ENCODE data around the gene TCF20.

Gene TCF20

GRCh38 chr22:42294034-42294985 lies 23.9 kb upstream of the TCF20 start:
- ATAC-seq (replicated peaks) (peak; percentile 48), DNase-seq (no peak)
- Mint-ChIP-seq H3K4me3 (no peak overlapping the region), H3K27me3 (no peaks in the 10 kb centered on the region), H3K36me3 (ENCODE audit: insufficient read depth) (peaks cover 2% of the 10 kb centered on the region), H3K27ac (peak overlapping the region in 1 of 2 donors; percentile 55), H3K9me3 (no peaks in the 10 kb centered on the region), H3K4me1 (ENCODE audit: low read depth in 2 of 2) (peaks cover 14 to 28% of the 10 kb centered on the region in 2 donors)

GRCh38 chr22:42292732-42293520 lies 22.5 kb upstream of the TCF20 start:
- Mint-ChIP-seq H3K9me3 (no peaks in the 10 kb centered on the region), H3K4me3 (no peak overlapping the region), H3K36me3 (ENCODE audit: insufficient read depth) (peaks cover 3% of the 10 kb centered on the region), H3K27me3 (no peaks in the 10 kb centered on the region), H3K4me1 (ENCODE audit: low read depth in 2 of 2) (peaks cover 5 to 16% of the 10 kb centered on the region in 2 donors), H3K27ac (peak overlapping the region in 1 of 2 donors; percentile 55)
- no peak for DNase-seq
- ATAC-seq (replicated peaks) = no peak

- no peaks in the 10 kb centered on the region for H3K9me3 Mint-ChIP-seq
- peak overlapping the region in 1 of 2 donors; percentile 10 for H3K27ac Mint-ChIP-seq
- H3K4me1 Mint-ChIP-seq (ENCODE audit: low read depth in 2 of 2) = peaks cover 9 to 17% of the 10 kb centered on the region in 2 donors
- DNase-seq (no peak), ATAC-seq (replicated peaks) (no peak)
- H3K36me3 Mint-ChIP-seq (ENCODE audit: insufficient read depth) = peaks cover 8% of the 10 kb centered on the region
- H3K4me3 Mint-ChIP-seq = no peak overlapping the region
- no peaks in the 10 kb centered on the region for H3K27me3 Mint-ChIP-seq
Measured at GRCh38 chr22:42291287-42291686, 20.8 kb upstream of the TCF20 start.

- peaks cover 8% of the 10 kb centered on the region for H3K36me3 Mint-ChIP-seq (ENCODE audit: insufficient read depth)
- DNase-seq = no peak
- peaks cover 20 to 28% of the 10 kb centered on the region in 2 donors for H3K4me1 Mint-ChIP-seq (ENCODE audit: low read depth in 2 of 2)
- no peak overlapping the region for H3K27ac Mint-ChIP-seq
- no peaks in the 10 kb centered on the region for H3K9me3 Mint-ChIP-seq
- no peak overlapping the region for H3K4me3 Mint-ChIP-seq
- no peaks in the 10 kb centered on the region for H3K27me3 Mint-ChIP-seq
- ATAC-seq (replicated peaks) = no peak
Measured at GRCh38 chr22:42289671-42290541, 19.5 kb upstream of the TCF20 start.

- Mint-ChIP-seq H3K36me3 (ENCODE audit: insufficient read depth) (peaks cover 8% of the 10 kb centered on the region), H3K27ac (peak overlapping the region in 1 of 2 donors; percentile 69)
Measured at GRCh38 chr22:42288791-42289190, 18.3 kb upstream of the TCF20 start.

GRCh38 chr22:42287174-42287890 lies 16.9 kb upstream of the TCF20 start:
- DNase-seq (no peak), ATAC-seq (replicated peaks) (no peak)
- Mint-ChIP-seq H3K27me3 (peaks cover 0 to 20% of the 10 kb centered on the region in 2 donors), H3K9me3 (no peaks in the 10 kb centered on the region), H3K4me1 (ENCODE audit: low read depth in 2 of 2) (peaks cover 23 to 26% of the 10 kb centered on the region in 2 donors), H3K4me3 (no peak overlapping the region), H3K27ac (no peak overlapping the region), H3K36me3 (ENCODE audit: insufficient read depth) (peaks cover 8% of the 10 kb centered on the region)

More at GRCh38 chr22:42288791-42289190, 18.3 kb upstream of the TCF20 start:
- no peak overlapping the region for H3K4me3 Mint-ChIP-seq
- DNase-seq = no peak
- H3K27me3 Mint-ChIP-seq = peaks cover 0 to 6% of the 10 kb centered on the region in 2 donors
- ATAC-seq (replicated peaks) = no peak
- H3K9me3 Mint-ChIP-seq = no peaks in the 10 kb centered on the region
- H3K4me1 Mint-ChIP-seq (ENCODE audit: low read depth in 2 of 2) = peaks cover 20 to 24% of the 10 kb centered on the region in 2 donors

- H3K36me3 Mint-ChIP-seq (ENCODE audit: insufficient read depth) = peaks cover 6% of the 10 kb centered on the region
- peak; percentile 82 for ATAC-seq (replicated peaks)
- H3K27me3 Mint-ChIP-seq = peaks cover 5 to 32% of the 10 kb centered on the region in 2 donors
- H3K9me3 Mint-ChIP-seq = no peaks in the 10 kb centered on the region
- H3K27ac Mint-ChIP-seq = peak overlapping the region; percentile 83 to 84
- peak overlapping the region; percentile 42 to 48 for H3K4me3 Mint-ChIP-seq
- H3K4me1 Mint-ChIP-seq (ENCODE audit: low read depth in 2 of 2) = peaks cover 23 to 26% of the 10 kb centered on the region in 2 donors
- DNase-seq = peak; percentile 17 to 38 (median 18)
Measured at GRCh38 chr22:42286205-42286604, 15.8 kb upstream of the TCF20 start.

- H3K27ac Mint-ChIP-seq = peak overlapping the region; percentile 83 to 84
- peaks cover 5 to 38% of the 10 kb centered on the region in 2 donors for H3K27me3 Mint-ChIP-seq
- DNase-seq = no peak
- H3K4me1 Mint-ChIP-seq (ENCODE audit: low read depth in 2 of 2) = peaks cover 23 to 26% of the 10 kb centered on the region in 2 donors
- H3K36me3 Mint-ChIP-seq (ENCODE audit: insufficient read depth) = peaks cover 6% of the 10 kb centered on the region
- ATAC-seq (replicated peaks) = no peak
- H3K9me3 Mint-ChIP-seq = no peaks in the 10 kb centered on the region
- H3K4me3 Mint-ChIP-seq = peak overlapping the region; percentile 43 to 48
Measured at GRCh38 chr22:42285604-42286003, 15.2 kb upstream of the TCF20 start.

- peaks cover 5 to 46% of the 10 kb centered on the region in 2 donors for H3K27me3 Mint-ChIP-seq
- H3K36me3 Mint-ChIP-seq (ENCODE audit: insufficient read depth) = peaks cover 6% of the 10 kb centered on the region
- peak overlapping the region; percentile 83 to 84 for H3K27ac Mint-ChIP-seq
- ATAC-seq (replicated peaks) (no peak), DNase-seq (no peak)
- H3K9me3 Mint-ChIP-seq = no peaks in the 10 kb centered on the region
- H3K4me1 Mint-ChIP-seq (ENCODE audit: low read depth in 2 of 2) = peaks cover 23 to 26% of the 10 kb centered on the region in 2 donors
- H3K4me3 Mint-ChIP-seq = no peak overlapping the region
Measured at GRCh38 chr22:42284643-42285181, 14.3 kb upstream of the TCF20 start.

- ATAC-seq (replicated peaks) (no peak), DNase-seq (no peak)
- Mint-ChIP-seq H3K27me3 (peaks cover 5 to 52% of the 10 kb centered on the region in 2 donors), H3K9me3 (no peaks in the 10 kb centered on the region), H3K36me3 (ENCODE audit: insufficient read depth) (peaks cover 6% of the 10 kb centered on the region), H3K27ac (peak overlapping the region in 1 of 2 donors; percentile 76), H3K4me1 (ENCODE audit: low read depth in 2 of 2) (peaks cover 23 to 26% of the 10 kb centered on the region in 2 donors), H3K4me3 (peak overlapping the region; percentile 73 to 76)
Measured at GRCh38 chr22:42284202-42284591, 13.7 kb upstream of the TCF20 start.

- DNase-seq (peak; percentile 23 to 48 (median 33)), ATAC-seq (replicated peaks) (peak; percentile 59)
- H3K4me3 Mint-ChIP-seq = peak overlapping the region; percentile 73 to 76
- peak overlapping the region in 1 of 2 donors; percentile 76 for H3K27ac Mint-ChIP-seq
- H3K27me3 Mint-ChIP-seq = peaks cover 5 to 54% of the 10 kb centered on the region in 2 donors
- peaks cover 6% of the 10 kb centered on the region for H3K36me3 Mint-ChIP-seq (ENCODE audit: insufficient read depth)
- no peaks in the 10 kb centered on the region for H3K9me3 Mint-ChIP-seq
- H3K4me1 Mint-ChIP-seq (ENCODE audit: low read depth in 2 of 2) = peaks cover 23 to 26% of the 10 kb centered on the region in 2 donors
Measured at GRCh38 chr22:42283278-42284201, 13.1 kb upstream of the TCF20 start.

Data from effector memory CD8-positive, alpha-beta T cell (primary cell).